Cardiac fibroblast (primary cell): ENCODE measurements around the gene CMA1.

ENCODE experiments used
- DNase-seq, 2 donors: peaks; one replicate each; pipeline versions ENCODE4 v3.0.0 to v3.0.0-alpha.2; 2010; ENCODE audit warnings: low read depth in 2 of 2
- H3K4me3 ChIP-seq, 2 donors: replicated peaks in 1 of 2; 1 replicate in 1 of 2; 2 replicates in 1 of 2; pipeline ENCODE4 v1.5.1; 2011; ENCODE audit warnings: low read depth in 2 of 2, low read length in 2 of 2, mild to moderate bottlenecking in 2 of 2, moderate library complexity in 1 of 2
- CTCF ChIP-seq: IDR thresholded peaks from one replicate; pipeline ENCODE4 v1.5.1; 2011; ENCODE audit warnings: low read depth, mild to moderate bottlenecking, low read length, inconsistent platforms

Gene CMA1

GRCh38 chr14:24463884-24464785 lies 43.9 kb downstream of the CMA1 start:
- no peak for TF ChIP-seq CTCF

GRCh38 chr14:24463017-24463883 lies 44.8 kb downstream of the CMA1 start:
- no peak for TF ChIP-seq CTCF
- H3K4me3 ChIP-seq: no peak overlapping the region
- DNase-seq: no peak

More at GRCh38 chr14:24463884-24464785, 43.9 kb downstream of the CMA1 start:
- no peak for DNase-seq
- H3K4me3 ChIP-seq: no peak overlapping the region

GRCh38 chr14:24461336-24461735 lies 46.7 kb downstream of the CMA1 start:
- DNase-seq: no peak
- H3K4me3 ChIP-seq: no peak overlapping the region
- no peak for TF ChIP-seq CTCF

GRCh38 chr14:24459331-24459730 lies 48.7 kb downstream of the CMA1 start:
- H3K4me3 ChIP-seq: no peak overlapping the region
- no peak for DNase-seq
- TF ChIP-seq CTCF: no peak

GRCh38 chr14:24458736-24459135 lies 49.3 kb downstream of the CMA1 start:
- no peak for TF ChIP-seq CTCF
- no peak for DNase-seq
- H3K4me3 ChIP-seq: no peak overlapping the region

GRCh38 chr14:24456980-24457379 lies 51.1 kb downstream of the CMA1 start:
- no peak for TF ChIP-seq CTCF
- DNase-seq: no peak
- no peak overlapping the region for H3K4me3 ChIP-seq
